KMS-11 (cell line): ENCODE data around the gene HIBADH.

ENCODE experiments used
- H2AFZ ChIP-seq: fragments of 200-600 bp; sonication (generic); 2 replicates; pipeline ENCODE4 v1.6.1; 2016; ENCODE audit warnings: antibody characterized with exemption, mixed run types, low read depth
- H3K27ac ChIP-seq: fragments of 200-600 bp; sonication (generic); 2 replicates; pipeline ENCODE4 v1.6.1; 2016; ENCODE audit warnings: mild to moderate bottlenecking, mixed run types
- H3K27me3 ChIP-seq: fragments of 200-600 bp; sonication (generic); 2 replicates; pipeline ENCODE4 v1.6.1; 2017; ENCODE audit warnings: mild to moderate bottlenecking, low read depth, mixed run types, moderate library complexity; ENCODE audit not compliant: insufficient read depth
- H3K36me3 ChIP-seq: fragments of 200-600 bp; sonication (generic); 2 replicates; pipeline ENCODE4 v1.6.1; 2017; ENCODE audit warnings: mild to moderate bottlenecking, mixed run types; ENCODE audit not compliant: insufficient read depth
- H3K4me1 ChIP-seq: fragments of 200-600 bp; sonication (generic); 2 replicates; pipeline ENCODE4 v1.6.1; 2016; ENCODE audit warnings: mild to moderate bottlenecking, low read depth, mixed run types; ENCODE audit not compliant: poor library complexity, severe bottlenecking
- H3K4me2 ChIP-seq: fragments of 200-600 bp; sonication (generic); 2 replicates; pipeline ENCODE4 v1.7.0; 2016; ENCODE audit warnings: mild to moderate bottlenecking, mixed run types
- H3K4me3 ChIP-seq: fragments of 200-600 bp; sonication (generic); IDR thresholded peaks from 2 replicates; pipeline ENCODE4 v1.6.1; 2017; ENCODE audit warnings: low read depth, low read length, mixed read lengths; ENCODE audit not compliant: insufficient read depth
- H3K79me2 ChIP-seq: fragments of 200-600 bp; sonication (generic); 2 replicates; pipeline ENCODE4 v1.6.1; 2016; ENCODE audit warnings: low read depth, mixed run types; ENCODE audit not compliant: insufficient read depth
- H3K9ac ChIP-seq: fragments of 200-600 bp; sonication (generic); 2 replicates; pipeline ENCODE4 v1.6.1; 2016; ENCODE audit warnings: mild to moderate bottlenecking, mixed run types
- H4K20me1 ChIP-seq: fragments of 200-600 bp; sonication (generic); 2 replicates; pipeline ENCODE4 v1.6.1; 2016; ENCODE audit warnings: mild to moderate bottlenecking, mixed run types; ENCODE audit not compliant: insufficient read depth
- CTCF ChIP-seq: fragments of 200-600 bp; sonication (generic); conservative IDR thresholded peaks from 2 replicates; pipeline ENCODE4 v1.6.1; 2017; ENCODE audit warnings: low read depth, mild to moderate bottlenecking, antibody characterized with exemption, low read length, moderate library complexity, mixed read lengths

The HIBADH gene

GRCh38 chr7:27636326-27637006, 26.2 kb downstream of the HIBADH start:
- Histone ChIP-seq H3K36me3 (no peaks in the 10 kb centered on the region), H3K9ac (no peak overlapping the region), H2AFZ (no peak overlapping the region), H4K20me1 (no peaks in the 10 kb centered on the region), H3K4me1 (no peaks in the 10 kb centered on the region), H3K4me2 (no peak overlapping the region), H3K4me3 (no peak overlapping the region), H3K27me3 (no peaks in the 10 kb centered on the region), H3K79me2 (no peaks in the 10 kb centered on the region), H3K27ac (no peak overlapping the region)
- no peak for TF ChIP-seq CTCF

GRCh38 chr7:27635728-27636127, 27.0 kb downstream of the HIBADH start:
- no peak overlapping the region for H3K4me3 ChIP-seq
- H3K36me3 ChIP-seq = no peaks in the 10 kb centered on the region
- H2AFZ ChIP-seq = no peak overlapping the region
- no peaks in the 10 kb centered on the region for H4K20me1 ChIP-seq
- H3K4me2 ChIP-seq = no peak overlapping the region
- no peaks in the 10 kb centered on the region for H3K79me2 ChIP-seq
- H3K27me3 ChIP-seq = no peaks in the 10 kb centered on the region
- H3K27ac ChIP-seq = no peak overlapping the region
- H3K9ac ChIP-seq = no peak overlapping the region
- TF ChIP-seq CTCF = no peak
- no peaks in the 10 kb centered on the region for H3K4me1 ChIP-seq

GRCh38 chr7:27634671-27635493, 27.8 kb downstream of the HIBADH start:
- no peak overlapping the region for H3K9ac ChIP-seq
- no peaks in the 10 kb centered on the region for H3K27me3 ChIP-seq
- no peak overlapping the region for H3K4me2 ChIP-seq
- H3K79me2 ChIP-seq = no peaks in the 10 kb centered on the region
- no peak overlapping the region for H3K4me3 ChIP-seq
- no peaks in the 10 kb centered on the region for H3K4me1 ChIP-seq
- TF ChIP-seq CTCF = no peak
- no peak overlapping the region for H3K27ac ChIP-seq
- no peak overlapping the region for H2AFZ ChIP-seq
- H4K20me1 ChIP-seq = no peaks in the 10 kb centered on the region
- H3K36me3 ChIP-seq = no peaks in the 10 kb centered on the region

- H3K4me1 ChIP-seq = no peaks in the 10 kb centered on the region
- H3K79me2 ChIP-seq = no peaks in the 10 kb centered on the region
- no peaks in the 10 kb centered on the region for H3K27me3 ChIP-seq
- no peaks in the 10 kb centered on the region for H3K36me3 ChIP-seq
- no peak overlapping the region for H3K4me2 ChIP-seq
- no peak overlapping the region for H3K4me3 ChIP-seq
- H3K27ac ChIP-seq = no peak overlapping the region
- no peak overlapping the region for H3K9ac ChIP-seq
- no peak for TF ChIP-seq CTCF
- H4K20me1 ChIP-seq = no peaks in the 10 kb centered on the region
- H2AFZ ChIP-seq = no peak overlapping the region
These were observed 29.6 kb downstream of the HIBADH start for GRCh38 chr7:27633062-27633461.
